Thyroid gland (tissue), 4 donors: ENCODE measurements around the gene MAP4.
"Not testable (repeated sequence)": the region's sequence is repeated elsewhere in the genome, so short reads cannot be mapped to it uniquely, and the experiment has no call there.

ENCODE experiments used
- POLR2A ChIP-seq, 2 donors: fragments of 450-650 bp; IDR thresholded peaks; one replicate each; pipeline ENCODE4 v1.6.1; 2017; ENCODE audit warnings: antibody characterized with exemption in 2 of 2, mild to moderate bottlenecking in 2 of 2, moderate library complexity in 1 of 2
- TF ChIP-seq, protein P1 (sequence below), 6 experiments: fragments of 200-600 bp in 3 of 6; fragments of 450-650 bp in 3 of 6; sonication (generic) in 3 of 6; IDR thresholded peaks; one replicate each; pipeline ENCODE4 v1.5.1; 2016 to 2019; ENCODE audit warnings: antibody characterized with exemption in 6 of 6, mild to moderate bottlenecking in 2 of 6, inconsistent platforms in 1 of 6, moderate library complexity in 1 of 6

DNA sequence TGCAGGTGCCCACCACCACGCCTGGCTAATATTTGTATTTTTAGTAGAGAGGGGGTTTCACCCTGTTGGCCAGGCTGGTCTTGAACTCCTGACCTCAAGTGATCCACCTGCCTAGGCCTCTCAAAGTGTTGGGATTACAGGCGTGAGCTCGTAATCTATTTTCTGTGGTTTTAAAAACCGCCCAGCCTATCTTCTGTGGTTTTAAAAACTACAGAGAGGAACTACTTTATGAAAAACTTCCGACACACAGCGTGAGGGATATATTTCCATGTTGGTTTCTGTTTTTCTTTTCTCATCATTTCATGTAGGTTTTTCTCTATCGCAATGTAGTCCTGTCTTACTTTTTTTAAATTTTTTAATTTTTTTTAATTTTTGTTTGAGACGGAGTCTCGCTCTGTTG lies 186.7 kb downstream of the MAP4 start:
- TF ChIP-seq, protein P1, sequence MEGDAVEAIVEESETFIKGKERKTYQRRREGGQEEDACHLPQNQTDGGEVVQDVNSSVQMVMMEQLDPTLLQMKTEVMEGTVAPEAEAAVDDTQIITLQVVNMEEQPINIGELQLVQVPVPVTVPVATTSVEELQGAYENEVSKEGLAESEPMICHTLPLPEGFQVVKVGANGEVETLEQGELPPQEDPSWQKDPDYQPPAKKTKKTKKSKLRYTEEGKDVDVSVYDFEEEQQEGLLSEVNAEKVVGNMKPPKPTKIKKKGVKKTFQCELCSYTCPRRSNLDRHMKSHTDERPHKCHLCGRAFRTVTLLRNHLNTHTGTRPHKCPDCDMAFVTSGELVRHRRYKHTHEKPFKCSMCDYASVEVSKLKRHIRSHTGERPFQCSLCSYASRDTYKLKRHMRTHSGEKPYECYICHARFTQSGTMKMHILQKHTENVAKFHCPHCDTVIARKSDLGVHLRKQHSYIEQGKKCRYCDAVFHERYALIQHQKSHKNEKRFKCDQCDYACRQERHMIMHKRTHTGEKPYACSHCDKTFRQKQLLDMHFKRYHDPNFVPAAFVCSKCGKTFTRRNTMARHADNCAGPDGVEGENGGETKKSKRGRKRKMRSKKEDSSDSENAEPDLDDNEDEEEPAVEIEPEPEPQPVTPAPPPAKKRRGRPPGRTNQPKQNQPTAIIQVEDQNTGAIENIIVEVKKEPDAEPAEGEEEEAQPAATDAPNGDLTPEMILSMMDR (IDR thresholded peaks at IDR 0.05): not testable (repeated sequence)
- TF ChIP-seq POLR2A (IDR thresholded peaks at IDR 0.05): not testable (repeated sequence)
